AG09319 (cell line): Measurements from ENCODE around the gene BMP2K.

Experiments used
- DNase-seq: peaks from one replicate; pipeline ENCODE4 v3.0.0-alpha.2; 2010; ENCODE audit warnings: low read depth; ENCODE audit errors: extremely low read depth
- CTCF ChIP-seq: IDR thresholded peaks from 2 replicates; pipeline ENCODE4 v1.5.1; 2011; ENCODE audit warnings: low read depth, mild to moderate bottlenecking, inconsistent platforms, low read length, moderate library complexity

The BMP2K gene

GRCh38 chr4:78926826-78927225, 150.7 kb downstream of the BMP2K start:
- no peak for DNase-seq
- no peak for TF ChIP-seq CTCF

- no peak for DNase-seq
- no peak for TF ChIP-seq CTCF
Observed at GRCh38 chr4:78928835-78929234, 152.7 kb downstream of the BMP2K start.

- no peak for DNase-seq
- TF ChIP-seq CTCF, result no peak
Observed at GRCh38 chr4:78930016-78930629, 154.0 kb downstream of the BMP2K start.

GRCh38 chr4:78936989-78937388, 160.8 kb downstream of the BMP2K start:
- TF ChIP-seq CTCF, result no peak
- no peak for DNase-seq

GRCh38 chr4:78937837-78938236, 161.7 kb downstream of the BMP2K start:
- DNase-seq, result no peak
- TF ChIP-seq CTCF, result no peak

- no peak for TF ChIP-seq CTCF
- DNase-seq, result no peak
Observed at GRCh38 chr4:78938474-78938867, 162.3 kb downstream of the BMP2K start.

GRCh38 chr4:78938868-78939666, 162.9 kb downstream of the BMP2K start, which contains the start of gene PAQR3:
PAQR3 (minus strand) TSS chr4:78939438; CDS start chr4:78939224, 214 bp downstream.
- peak; percentile 37 for DNase-seq
- no peak for TF ChIP-seq CTCF
